OCI-M1 (cell line): ENCODE results near the gene MACROH2A1.

Experiments used
- DNase-seq: peaks from one replicate; lab custom pipeline; 2025; lab: John Stamatoyannopoulos, UW

Gene MACROH2A1

DNA sequence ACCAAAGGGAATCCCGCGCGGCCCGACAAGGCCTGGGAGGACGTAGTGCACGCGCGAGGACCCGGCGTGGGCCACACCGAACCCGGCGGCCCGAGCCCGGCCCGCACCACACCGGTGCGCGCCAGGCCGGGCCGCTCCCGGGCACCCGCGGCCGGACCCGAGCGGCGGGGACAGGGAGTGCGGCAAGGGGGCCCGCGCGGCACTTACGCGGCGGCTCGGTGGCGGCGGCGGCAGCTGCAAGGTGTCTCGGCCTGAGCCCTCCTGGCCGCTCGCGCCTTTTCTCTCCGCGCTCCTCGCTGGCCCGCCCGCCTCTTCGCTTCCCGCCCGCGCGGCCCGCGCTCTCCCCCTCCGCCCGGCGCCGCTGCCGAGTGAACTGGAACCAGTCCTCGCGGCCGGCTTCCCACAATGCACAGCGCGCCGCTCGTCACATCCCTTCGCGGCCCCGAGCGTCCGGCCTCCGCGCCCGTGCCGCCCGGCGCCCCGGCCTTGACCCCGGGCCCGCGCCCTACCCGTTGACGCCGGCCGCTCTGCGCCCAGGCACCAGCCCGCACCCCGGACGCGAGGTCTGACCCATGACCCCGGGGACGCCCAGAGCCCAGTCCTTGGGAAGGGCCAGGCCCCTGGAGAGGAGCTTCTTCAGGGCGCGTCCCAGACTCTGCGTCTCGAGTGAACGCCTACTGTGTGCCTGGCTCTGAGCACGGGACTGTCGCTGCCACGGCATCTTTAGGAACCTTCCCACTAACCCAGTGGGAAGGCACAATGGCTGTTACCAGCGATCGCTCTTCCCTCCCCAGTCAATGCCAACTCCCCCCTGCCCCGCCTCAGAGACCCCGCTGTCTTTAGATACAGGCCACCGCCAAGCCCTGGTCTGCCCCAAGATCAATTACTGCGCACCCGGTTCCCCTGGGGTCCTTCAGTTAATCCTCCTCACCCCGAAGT, at the start of gene MACROH2A1:
Gene MACROH2A1 (minus strand): TSS at position 377 of the 939 bp plus-strand sequence. CDS start 10,138 bp downstream, outside the sequence.
- DNase-seq, result peak; percentile 88

DNA sequence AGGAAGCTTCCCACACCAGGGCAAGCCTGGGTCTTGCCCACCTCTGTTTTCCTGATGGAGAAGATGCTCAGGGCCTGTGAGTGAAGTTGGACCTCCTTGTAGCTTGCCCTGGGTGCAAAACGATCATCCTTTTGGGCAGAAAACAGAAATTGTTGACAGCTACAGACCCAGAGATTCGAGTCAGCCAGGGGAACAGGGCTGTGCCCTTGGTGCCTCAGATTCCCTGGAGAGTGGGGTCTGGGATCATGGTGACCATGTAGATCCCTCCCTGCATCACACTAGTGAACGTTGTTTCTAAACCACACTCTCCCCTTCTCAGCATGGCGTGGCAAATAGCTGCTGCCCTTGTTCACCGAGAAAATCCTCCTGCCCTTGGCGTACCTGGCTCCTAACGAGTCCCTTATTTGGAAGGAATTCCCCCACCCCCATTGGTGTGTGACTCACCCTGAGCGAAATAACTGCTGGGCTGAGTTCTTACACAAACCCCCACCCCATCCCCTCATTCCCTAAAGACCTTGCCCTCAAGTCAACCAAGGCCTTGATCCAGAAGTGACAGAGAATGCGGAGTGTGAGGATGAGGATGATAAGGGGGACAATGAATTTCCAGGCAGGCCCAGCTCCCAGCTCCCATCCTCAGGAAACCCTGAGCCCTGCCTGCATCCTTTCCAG, 49.2 kb upstream of the MACROH2A1 start:
- no peak for DNase-seq

DNA sequence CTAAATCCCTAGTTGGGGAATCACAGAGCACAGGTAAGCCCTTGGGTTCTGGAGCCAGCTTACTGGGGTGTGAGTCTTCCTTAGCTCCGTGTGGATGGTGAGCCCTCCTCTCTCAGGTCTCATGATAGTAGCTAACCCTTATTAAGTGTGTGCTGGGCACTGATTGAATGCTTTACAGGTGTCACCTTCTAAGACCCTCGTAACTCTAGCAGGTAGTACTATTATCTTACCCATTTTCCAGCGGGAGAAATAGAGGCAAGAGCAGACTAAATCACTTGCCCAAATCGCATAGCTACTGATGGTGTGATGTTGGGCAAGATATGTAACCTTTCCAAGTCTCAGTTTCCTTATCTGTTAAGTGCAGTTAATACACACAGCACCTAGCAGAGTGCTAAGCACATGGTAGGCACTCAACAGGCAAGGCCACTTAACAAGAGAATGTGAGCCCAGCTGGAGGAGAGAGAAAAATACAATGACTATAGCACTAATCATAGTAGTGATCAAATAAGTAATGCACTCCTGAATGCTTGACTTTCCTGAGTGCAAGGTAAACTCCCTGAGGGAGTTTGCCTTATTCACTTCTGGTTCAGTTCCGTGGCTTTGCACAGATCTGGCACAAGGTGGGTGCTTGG, 48.4 kb upstream of the MACROH2A1 start, which contains the start of gene DCANP1:
Gene DCANP1 (minus strand): TSS at position 51 of the 632 bp plus-strand sequence. CDS start 240 bp downstream, outside the sequence.
- no peak for DNase-seq

DNA sequence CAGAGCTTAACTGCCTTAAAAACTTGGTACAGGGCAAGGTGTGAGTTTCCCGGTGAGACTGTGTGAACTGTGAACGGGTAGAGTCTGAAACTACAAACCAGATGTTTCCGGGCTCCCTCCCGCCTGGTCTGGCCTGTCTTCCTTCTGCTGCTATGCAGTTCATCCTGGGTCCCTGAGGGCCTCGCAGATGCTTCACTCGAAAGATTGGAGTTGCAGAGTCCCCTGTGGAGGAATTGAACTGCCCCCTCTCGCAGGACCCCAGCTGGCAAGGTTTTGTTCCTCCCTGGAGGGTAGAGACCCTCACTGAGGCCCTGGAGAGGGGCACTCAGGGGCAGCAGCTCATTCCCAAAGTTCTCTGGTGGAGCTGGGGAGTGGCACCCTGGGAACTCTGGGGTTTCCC, 47.6 kb upstream of the MACROH2A1 start:
- no peak for DNase-seq

DNA sequence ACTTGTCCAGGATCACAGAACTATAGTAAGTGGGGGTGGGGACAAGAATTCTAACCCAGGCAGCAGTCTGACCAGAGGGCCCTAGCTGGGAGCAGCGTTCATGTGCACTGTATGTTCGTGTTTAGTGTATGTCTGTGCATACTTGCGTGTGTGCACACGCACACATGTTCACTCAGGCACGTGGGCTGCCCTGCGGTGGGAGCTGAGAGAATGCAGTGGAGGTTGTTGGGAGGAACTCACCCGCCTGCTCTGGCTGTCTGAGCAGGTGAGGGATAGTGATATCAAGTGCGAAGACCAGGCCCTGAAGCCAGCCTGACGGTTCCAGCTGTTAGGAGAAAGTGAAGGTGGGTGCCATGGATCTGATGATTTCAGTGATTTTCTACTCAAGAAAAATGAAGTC, 47.2 kb upstream of the MACROH2A1 start:
- no peak for DNase-seq

DNA sequence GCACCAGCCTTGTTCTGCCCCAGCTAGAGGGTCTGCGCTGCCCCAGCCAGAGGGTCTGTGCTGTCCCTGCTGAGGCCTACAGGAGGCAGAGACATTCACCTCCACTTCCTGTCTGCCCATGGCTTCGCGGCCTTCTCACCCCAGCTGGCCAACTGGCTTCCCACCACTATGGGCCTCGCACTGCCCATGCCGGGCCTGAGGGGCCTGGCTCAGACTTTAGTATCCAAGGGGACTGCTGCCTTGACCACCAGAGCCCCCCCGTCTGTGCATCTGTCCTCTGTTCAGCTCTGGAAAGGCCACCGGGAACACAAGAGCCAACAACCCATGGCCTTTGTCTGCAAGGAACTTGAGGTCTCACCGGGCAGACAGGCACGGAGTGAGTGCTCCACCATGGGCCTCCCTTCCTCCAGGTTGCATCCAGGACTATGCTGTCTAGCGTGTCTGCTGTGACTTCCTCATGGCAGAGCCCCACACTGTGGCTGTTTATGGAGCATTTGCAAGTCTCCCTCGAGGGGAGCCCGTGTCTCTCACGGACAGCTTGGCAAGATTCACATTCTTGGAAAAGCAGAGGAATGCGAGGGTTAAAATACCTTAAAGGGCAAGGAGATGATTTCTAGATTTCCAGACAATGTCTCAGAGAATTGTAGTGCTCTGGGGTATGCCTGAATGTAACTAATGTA, 46.4 kb upstream of the MACROH2A1 start:
- DNase-seq, result no peak

DNA sequence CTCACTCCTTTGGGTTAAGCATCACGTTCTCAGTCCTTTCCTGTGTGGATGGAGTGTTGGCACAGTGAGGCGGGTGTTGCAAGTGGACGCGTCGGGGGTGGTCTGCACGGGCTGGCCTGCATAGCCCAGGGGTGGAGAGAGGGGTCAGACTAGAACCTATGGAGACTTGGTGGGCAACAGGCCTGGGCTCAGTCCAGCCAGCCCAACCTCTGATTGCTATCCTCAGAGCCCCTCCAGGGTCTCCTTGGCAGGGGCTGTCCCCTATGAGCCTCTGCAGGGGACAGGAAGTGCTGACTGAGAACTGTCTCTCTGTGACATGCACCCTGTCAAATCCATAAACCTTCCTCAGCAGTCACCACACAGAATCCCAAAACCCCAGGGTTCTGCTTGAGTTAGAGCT, 45.9 kb upstream of the MACROH2A1 start:
- no peak for DNase-seq

DNA sequence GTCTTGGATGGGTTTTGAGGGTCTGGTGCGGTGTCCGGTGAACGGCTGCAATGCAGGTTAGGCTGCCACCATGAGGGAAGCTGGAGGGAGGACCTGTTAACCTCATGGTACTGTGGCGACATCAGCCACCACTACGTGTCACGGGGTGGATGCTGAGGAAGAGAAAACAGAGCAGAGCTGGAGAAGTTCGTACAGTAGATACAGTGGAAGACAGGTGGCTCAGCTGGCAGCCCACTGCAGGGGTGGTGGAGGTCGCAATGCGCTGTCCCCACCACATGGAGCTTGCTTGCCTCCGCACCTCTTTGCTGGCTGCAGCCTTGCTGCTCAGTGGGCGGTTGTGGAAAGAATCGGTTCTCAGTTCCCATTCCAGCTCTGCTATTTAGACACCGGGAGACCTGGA, 45.3 kb upstream of the MACROH2A1 start:
- DNase-seq, result no peak

DNA sequence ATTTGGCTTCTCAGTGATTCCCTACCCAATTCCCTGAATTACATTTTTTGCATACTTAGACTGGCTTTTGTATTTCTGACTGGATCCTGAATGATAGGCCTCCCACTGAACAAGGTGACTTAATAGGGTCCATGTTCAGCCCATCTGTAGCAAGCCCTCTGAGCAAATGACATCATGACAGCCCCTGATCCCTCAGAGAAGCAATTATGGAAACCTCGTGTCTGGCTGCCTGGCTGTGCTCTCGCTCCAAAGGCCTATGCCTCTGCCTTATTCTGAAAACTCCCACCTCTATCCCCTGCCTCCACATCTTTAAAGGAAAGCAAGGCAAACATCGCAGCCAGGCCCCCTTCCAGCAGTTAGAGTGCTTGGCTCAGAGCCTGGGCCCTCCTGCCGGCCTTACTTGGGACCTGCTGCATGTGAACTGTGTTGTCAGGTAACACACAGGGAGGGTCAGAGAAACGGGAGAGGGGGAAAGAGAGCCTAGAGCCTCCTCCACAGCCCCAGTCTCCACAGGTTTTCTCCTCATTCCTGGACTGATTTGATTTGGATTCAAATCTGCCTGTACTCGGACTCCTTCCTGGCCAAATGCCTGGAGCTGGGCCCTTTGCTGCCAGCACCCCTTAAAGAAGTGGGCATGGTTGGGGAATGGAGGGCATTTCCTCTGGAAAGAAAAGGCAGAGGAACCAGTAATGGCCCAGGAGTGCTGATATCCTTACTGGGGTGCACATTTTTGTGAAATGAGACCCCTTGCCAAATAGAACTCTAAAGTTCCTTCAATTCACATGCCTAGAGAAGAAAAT, 44.3 kb upstream of the MACROH2A1 start:
- DNase-seq, result no peak

DNA sequence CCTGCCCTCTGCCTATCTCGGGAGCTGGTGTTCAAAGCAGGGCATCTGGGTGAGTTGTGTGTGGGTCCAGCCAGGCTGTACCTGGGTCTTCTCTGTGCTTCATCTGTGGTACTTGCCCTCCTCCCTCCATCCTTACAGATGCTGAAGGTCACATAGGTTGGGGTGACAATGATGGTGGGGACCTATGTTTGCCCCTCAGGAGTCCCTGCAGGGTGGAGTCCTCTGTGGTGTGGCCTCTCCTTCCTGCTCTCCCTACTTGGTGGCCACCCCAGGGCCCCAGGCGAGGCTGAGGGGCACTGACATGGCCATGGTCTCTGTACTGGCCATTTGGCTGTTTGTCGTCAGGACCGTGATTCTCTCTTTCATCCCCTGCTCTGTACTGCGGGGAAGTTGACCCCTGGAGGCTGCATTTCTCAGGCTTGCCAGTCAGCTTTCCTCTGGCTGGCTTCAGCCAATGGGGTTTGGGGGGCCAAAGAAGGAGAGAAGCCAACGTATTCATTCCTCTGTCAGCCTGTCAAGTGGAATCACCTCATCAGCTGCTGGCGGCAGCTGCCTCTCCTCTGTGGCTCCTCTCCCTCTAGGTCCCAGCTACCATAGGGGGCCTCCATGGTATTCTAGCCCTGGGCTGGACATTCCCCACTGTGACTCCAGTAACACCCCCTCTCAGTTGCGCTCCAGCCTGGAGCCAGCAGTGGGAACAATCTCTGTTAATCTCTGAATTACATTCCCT, 43.6 kb upstream of the MACROH2A1 start:
- no peak for DNase-seq

DNA sequence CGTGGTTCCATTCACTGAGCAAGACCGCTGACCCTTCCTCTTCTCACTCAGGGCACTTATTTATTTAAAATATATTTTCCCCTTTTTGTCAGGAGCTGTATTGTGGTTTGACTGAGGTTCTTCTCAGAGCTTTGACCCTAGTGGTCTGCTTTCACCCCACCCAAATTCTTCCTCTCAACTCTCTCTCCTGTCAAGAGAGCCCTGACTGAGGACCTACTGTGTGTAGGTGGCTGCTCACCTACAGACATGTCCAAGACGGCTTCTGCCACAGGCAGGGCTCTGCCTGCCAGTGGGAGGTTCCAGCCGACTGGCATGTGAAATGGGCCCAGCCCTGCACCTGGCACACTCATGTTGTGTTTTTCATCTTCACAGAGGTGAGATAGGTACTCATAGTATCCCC, 42.9 kb upstream of the MACROH2A1 start:
- no peak for DNase-seq

DNA sequence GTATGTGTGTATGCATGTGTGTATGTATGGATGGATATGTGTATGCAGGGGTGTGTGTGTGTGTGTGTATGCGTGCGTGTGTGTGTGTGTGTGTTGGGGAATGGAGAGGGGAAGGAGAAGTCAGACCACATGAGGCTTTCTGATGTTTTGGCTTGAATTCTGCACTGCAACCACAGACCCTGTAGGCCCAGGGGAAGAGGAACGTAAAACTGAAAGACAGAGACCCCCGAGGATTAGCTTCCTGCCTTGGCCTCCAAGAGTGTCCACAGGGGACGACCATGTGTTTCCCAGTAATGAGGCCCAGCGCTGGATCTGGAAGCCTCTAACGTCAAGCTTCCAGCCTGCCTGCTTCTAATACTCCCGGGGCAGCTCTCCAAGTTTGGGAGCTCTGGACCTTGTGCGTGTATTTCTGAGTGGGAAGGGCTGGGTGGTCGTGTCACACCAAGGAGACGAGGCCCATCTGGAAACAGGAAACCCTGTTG, 42.4 kb upstream of the MACROH2A1 start:
- DNase-seq, result no peak

DNA sequence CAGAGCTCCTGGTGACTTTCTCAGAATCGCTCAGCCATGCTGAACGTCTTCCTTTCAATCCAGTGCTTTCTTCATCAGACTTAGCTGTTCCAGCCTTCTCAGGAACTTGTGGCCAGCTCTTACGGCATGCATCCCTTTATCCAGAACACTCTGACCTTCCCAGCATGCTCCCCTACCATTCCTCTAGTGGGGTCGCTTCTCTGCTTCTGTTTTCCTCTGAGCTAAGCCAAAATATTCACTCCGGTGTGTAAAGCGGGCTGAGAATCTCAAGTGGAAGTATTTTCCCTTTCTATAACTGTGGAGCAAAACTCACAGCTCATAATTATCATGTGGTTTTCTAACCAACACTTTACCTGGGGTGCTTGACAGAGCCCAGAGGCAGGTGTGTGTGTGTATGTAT, 41.9 kb upstream of the MACROH2A1 start:
- DNase-seq, result no peak

DNA sequence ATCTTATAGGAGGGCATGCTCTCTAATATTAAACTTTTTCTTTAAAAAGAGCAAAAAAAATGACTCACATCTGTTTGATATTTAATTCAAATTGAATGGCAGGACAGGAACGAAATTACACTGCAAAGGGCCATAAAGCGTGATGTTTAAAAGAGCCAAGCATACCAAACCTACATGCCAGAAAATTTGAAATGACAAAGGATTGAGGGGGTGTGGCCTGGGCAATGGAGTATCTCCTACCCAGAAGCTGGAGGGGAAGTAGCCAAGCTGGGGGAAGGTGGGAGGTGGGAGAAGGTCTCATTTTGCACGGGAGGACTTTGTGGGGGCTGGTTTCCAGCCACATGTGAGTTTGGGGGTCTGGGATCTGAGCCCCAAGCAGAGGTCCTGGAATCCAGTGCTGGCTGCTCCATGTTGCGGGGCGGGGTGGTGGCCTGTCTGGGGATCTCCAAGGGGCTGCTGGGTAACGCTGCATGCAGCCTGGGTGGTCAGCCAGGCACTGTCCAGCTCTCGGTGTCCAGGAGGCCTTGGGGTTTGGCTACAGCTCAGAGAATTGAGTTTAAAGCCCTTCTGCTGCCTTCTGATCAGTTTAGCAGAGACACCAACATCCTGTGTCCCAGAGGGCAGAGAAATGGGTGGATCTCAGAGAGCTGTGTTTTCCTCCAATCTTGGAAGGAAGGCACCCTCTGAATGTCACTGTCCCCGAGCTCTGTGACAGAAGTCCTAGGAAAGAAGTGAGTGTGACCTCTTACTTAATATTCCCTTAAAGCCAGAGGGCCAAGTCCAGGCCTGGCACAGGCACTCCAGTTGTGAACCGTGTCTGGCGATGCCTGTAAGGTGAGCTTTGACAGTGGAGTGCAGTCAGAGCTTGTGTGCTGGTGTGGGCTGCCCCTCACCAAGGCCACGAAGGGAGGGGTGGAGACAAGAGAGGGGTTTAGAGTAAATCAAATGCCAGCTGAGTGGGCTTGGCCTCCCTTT, 40.5 kb upstream of the MACROH2A1 start:
- no peak for DNase-seq

DNA sequence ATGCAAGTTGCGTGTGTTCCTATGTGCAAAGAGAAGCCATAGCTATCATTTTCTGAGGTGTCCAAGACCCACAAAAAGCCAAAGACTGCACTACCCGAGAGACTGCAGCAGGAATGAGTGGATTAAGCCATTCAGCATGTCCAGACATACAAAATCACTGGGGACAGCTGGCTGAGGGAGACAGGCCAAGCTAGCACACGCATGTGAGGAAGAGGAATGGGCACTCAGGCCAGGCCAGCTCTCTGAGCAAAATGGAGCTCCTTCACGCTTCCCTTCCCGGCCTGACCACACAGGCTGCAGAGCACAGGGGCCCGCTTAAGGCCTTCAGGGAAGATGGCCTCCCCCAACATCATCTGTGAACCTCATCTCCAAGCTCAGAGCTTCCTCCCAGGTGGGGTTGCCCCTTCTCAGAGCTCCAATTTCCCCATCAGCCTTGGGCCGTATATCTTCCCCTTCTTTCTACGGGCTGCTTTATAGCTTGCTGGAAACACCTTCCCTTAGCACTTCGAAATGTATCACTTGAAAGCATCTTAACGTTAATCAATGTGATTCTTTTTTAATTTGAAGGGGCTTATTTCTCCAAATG, 39.7 kb upstream of the MACROH2A1 start:
- DNase-seq, result no peak

DNA sequence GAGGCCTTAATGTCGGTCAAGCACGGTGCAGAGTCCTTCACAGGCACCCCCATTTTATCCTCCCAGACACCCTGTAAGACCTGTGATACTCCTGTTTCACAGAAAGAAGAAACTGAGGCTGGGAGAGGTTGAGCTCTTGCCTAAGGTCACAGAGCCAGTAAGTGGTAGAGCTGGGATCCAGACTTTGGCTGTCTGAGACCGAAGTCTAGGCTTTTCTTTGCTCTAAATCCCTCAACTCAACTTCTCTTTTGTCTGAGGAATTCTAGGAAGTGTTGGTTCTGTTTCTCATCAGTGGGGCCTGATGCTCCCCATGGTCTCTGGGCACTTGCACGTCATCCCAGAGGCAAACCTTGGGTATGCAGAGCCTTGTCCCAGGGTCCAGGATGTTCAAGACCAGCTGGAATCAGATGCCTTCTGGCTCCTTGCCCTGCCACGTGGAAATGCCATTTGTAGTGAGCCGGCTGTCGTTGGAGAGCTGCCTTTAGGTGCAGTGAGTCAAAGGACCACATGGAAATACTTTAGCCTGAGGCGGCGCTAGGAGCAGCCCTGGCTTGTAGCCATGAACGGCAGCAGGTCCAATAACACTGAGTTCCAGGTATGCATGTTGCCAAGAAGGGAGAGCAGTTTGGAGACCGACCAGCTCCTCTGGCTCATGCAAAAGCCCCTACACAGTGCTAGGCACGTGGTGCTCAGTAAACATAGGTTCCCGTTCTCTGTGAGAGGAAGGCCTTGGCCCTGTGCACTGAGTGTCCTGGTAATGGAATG, 38.9 kb upstream of the MACROH2A1 start:
- no peak for DNase-seq

DNA sequence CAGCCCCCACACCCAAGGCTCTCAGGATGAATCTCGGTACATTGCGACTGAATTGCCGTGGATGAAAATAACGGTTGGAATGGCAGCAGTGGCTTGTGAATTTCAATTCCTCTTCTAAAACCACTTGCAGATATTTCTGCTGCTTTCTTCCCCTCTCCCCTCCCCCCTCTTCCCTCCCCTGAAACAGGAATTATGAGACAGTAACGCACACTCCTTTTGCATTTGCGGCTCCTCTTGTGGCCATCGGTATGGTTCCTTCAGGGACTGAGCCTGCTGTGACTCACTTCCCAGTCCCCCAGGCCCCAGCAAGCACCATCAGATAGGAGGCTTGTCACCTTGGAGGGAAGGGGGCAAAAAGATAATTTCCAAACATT, 38.4 kb upstream of the MACROH2A1 start:
- peak; percentile 45 for DNase-seq

DNA sequence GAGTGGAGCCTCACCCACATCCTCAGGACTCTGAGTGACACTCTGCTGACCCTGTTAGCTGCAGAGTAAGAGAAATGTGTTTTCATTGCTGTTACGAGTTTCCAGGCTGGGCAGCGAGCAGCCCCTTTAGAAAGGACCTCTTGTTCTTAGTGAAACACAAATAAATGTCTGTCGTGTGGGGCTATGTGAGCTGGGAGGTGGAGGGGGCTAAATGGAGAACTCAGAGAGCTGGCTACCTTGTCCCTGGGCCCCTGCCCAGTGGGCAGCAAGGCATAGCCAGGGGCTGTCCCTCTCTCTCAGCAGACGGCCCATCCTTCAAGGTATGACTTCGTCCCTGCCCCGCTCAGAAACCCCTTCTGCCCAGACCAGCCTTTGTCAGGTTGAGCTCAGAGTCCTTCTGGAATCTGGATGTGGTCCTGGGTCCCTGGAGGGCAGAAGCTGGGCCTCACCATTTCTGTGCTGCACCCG, 38.0 kb upstream of the MACROH2A1 start:
- DNase-seq, result no peak
